Spleen (tissue), 11 donors: ENCODE results near the gene BCAR1. TPM values are rescaled to one million over a fixed set of nuclear protein-coding genes. Genes with fewer than 3 reads are reported as not detected.

ENCODE experiments used
- DNase-seq: peaks from one replicate; pipeline ENCODE4 v3.0.0-alpha.2; 2020
- H3K27ac ChIP-seq, 8 donors: fragments of 200-600 bp; sonication (generic) in 7 of 8; 1 replicate in 4 of 8; 2 replicates in 4 of 8; pipeline versions ENCODE4 v1.5.0 to v1.8.0; 2016 to 2021; ENCODE audit warnings: inconsistent platforms in 4 of 8, mild to moderate bottlenecking in 4 of 8, moderate library complexity in 1 of 8
- H3K27me3 ChIP-seq, 7 donors: fragments of 200-600 bp; sonication (generic) in 6 of 7; replicated peaks in 1 of 7; 1 replicate in 4 of 7; 2 replicates in 3 of 7; pipeline versions ENCODE4 v1.5.0 to v1.8.0; 2016 to 2021; ENCODE audit warnings: inconsistent platforms in 3 of 7, mild to moderate bottlenecking in 1 of 7
- H3K36me3 ChIP-seq, 6 donors: fragments of 200-600 bp; sonication (generic) in 5 of 6; 1 replicate in 4 of 6; 2 replicates in 2 of 6; pipeline versions ENCODE4 v1.5.0 to v1.8.0; 2016 to 2021; ENCODE audit warnings: inconsistent platforms in 2 of 6
- H3K4me1 ChIP-seq, 6 donors: fragments of 200-600 bp; sonication (generic) in 5 of 6; 1 replicate in 3 of 6; 2 replicates in 3 of 6; pipeline versions ENCODE4 v1.5.0 to v1.8.0; 2016 to 2021; ENCODE audit warnings: inconsistent platforms in 3 of 6
- H3K4me3 ChIP-seq, 8 donors: fragments of 200-600 bp; sonication (generic) in 7 of 8; 1 replicate in 4 of 8; 2 replicates in 4 of 8; pipeline versions ENCODE4 v1.5.0 to v1.8.0; 2016 to 2021; ENCODE audit warnings: inconsistent platforms in 4 of 8, mild to moderate bottlenecking in 4 of 8, moderate library complexity in 2 of 8
- H3K9me3 ChIP-seq, 8 donors: fragments of 200-600 bp; sonication (generic) in 7 of 8; 1 replicate in 4 of 8; 2 replicates in 4 of 8; pipeline versions ENCODE4 v1.5.0 to v1.8.0; 2016 to 2021; ENCODE audit warnings: inconsistent platforms in 4 of 8
- CTCF ChIP-seq, 11 experiments: fragments of 200-600 bp in 7 of 11; fragments of 450-650 bp in 4 of 11; sonication (generic) in 4 of 11; IDR thresholded peaks in 8 of 11; conservative IDR thresholded peaks in 3 of 11; 1 replicate in 7 of 11; 2 replicates in 4 of 11; pipeline versions ENCODE4 v1.4.0 to v1.8.0; 2016 to 2021; ENCODE audit warnings: antibody characterized with exemption in 11 of 11, inconsistent platforms in 4 of 11, mild to moderate bottlenecking in 1 of 11
- POLR2A ChIP-seq, 3 donors: fragments of 450-650 bp; IDR thresholded peaks; one replicate each; pipeline ENCODE4 v1.5.1; 2017; ENCODE audit warnings: antibody characterized with exemption in 3 of 3, mild to moderate bottlenecking in 1 of 3
- POLR2AphosphoS5 ChIP-seq, 3 donors: sonication (generic); formaldehyde crosslinking; IDR thresholded peaks; one replicate each; pipeline ENCODE4 v1.5.1; 2017; ENCODE audit warnings: antibody characterized with exemption in 3 of 3
- WGBS, 5 donors: extraction: QIAGEN DNeasy Blood & Tissue Kit in 3 of 5; methylation state at CpG; one replicate each; pipeline versions ENCODE4 v1.1.5 to v1.1.7; 2013 to 2018; 5-methylcytosine and 5-hydroxymethylcytosine counted together
- intact Hi-C: fragments of 100-400 bp; cut with DNase I; formaldehyde crosslinking; loops from one replicate; pipeline ENCODE4 v1.15.0; 2023; ENCODE audit warnings: low total_unique reads
- polyA plus RNA-seq, 3 donors: library from polyadenylated mRNA; stranded (reverse); fragments of 200-250 nt; gene quantifications; one replicate each; pipeline ENCODE4 v1.2.1, GENCODE V29; 2013
- total RNA-seq, 7 donors: library from RNA; depleted of rRNA in 3 of 7; stranded (reverse); fragments of >200 nt in 3 of 7; fragmentation: NEBNext Ultra II Directional in 4 of 7; extraction: Animal tissue kit (Norgen Biotek cat#: 25700) in 4 of 7; gene quantifications; one replicate each; pipeline versions ENCODE4 v1.1.0 to v1.2.1, GENCODE V29; 2016 to 2021
- donor health status: healthy with polysubstance abuse.
- donor health status: DM: no; HTN: no; CAD: no; lungs with moderate emphysema.
- donor health status: DM: no; HTN: no; CAD: no.
- donor health status: Bipolar disorder and iron deficiency.
- donor health status: healthy.
- donor health status: DM: no; HTN: no; CAD: no.
- donor health status: DM: yes; HTN: yes; CAD: no.

The BCAR1 gene
- total and polyA plus RNA-seq, 10 donors, result 14.6 to 164 (median 71.9) TPM

DNA sequence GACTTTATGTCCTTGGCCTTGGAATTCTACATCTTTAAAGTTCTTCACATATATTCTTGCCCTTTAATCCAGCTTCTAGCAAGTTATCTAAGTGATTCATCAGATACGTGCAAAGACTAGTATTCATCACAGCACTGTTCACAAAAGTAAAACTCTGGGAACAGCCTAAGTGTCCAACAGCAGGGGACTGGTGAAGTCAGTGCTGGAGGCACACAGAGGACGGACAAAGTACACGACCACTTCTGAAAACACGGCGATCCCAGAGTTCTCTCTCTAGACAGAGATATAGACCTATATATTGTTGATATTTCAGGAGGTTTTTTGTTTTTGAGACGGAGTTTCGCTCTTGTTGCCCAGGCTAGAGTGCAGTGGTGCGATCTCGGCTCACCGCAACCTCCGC is 19.9 kb downstream of the BCAR1 start:
- TF ChIP-seq POLR2A (IDR thresholded peaks at IDR 0.05) (no peak), CTCF (IDR thresholded peaks at IDR 0.05 in 8 of 11, conservative IDR thresholded peaks at IDR 0.05 in 3 of 11) (no peak), POLR2AphosphoS5 (IDR thresholded peaks at IDR 0.05) (no peak)
- Histone ChIP-seq H3K27ac (no peak overlapping the region), H3K4me1 (peaks cover 5 to 68% (median 27%) of the 10 kb centered on the region in 6 donors), H3K27me3 (peaks cover 0 to 86% (median 0%) of the 10 kb centered on the region in 7 donors), H3K9me3 (no peaks in the 10 kb centered on the region), H3K36me3 (peaks cover 0 to 78% (median 32%) of the 10 kb centered on the region in 6 donors), H3K4me3 (no peak overlapping the region)
- intact Hi-C loops, result loop anchor here (5.0 kb wide), 1 partner anchor 151 kb away; no protein-coding TSS in a partner anchor
- 79 to 96% (median 88%) methylated on average over 10 to 11 of the region's 11 CpGs for WGBS, 5 donors
- DNase-seq, result no peak

GRCh38 chr16:75230471-75231110 is 20.8 kb downstream of the BCAR1 start:
- intact Hi-C loops, result loop anchor here (5.0 kb wide), 1 partner anchor 152 kb away; no protein-coding TSS in a partner anchor
- Histone ChIP-seq H3K36me3 (peaks cover 0 to 68% (median 31%) of the 10 kb centered on the region in 6 donors), H3K27ac (peak overlapping the region in 4 of 8 donors; percentile 21 to 59 (median 32))

DNA sequence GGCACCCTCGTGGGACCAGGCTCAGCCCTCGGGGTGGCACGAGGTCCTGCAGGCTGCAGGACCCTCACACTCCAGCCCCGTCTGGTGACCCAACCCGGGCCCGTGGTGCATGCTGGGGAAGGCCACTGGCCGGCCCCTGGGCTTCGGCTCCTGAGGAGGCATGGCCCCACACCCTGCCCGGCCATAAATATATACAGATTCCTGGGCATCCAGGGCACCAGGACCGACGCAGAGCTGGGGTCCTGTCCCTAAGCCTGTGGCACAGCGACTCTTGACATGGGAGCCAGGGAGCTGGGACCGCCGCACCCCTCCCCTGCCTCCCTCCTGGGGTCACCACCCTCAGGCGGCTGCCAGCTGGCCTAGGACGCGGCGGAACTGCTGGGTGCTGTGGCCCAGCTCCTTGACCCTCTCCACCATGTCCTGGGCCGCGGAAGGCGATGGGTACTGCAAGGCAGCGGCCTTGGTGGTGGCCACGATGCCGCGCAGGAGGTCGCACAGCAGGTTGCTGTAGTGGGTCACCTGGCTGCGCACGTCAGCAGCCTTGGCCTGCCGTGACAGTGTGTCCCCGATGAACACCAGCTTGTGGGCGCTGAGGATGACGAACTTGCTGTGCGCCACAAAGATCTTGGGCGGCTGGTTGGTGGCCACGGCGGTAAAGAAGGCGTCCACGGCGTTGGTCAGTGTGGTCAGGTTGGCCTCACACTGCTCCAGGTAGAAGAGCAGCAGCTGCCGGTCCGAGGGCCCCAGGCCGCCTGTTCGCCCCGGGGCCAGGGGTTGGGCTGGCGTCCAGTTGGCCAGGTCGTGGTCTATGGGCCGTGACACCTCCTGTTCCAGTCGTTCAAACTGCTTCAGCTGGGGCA is 22.0 kb downstream of the BCAR1 start:
- DNase-seq, result peak; percentile 73
- TF ChIP-seq POLR2A (IDR thresholded peaks at IDR 0.05) (no peak), POLR2AphosphoS5 (IDR thresholded peaks at IDR 0.05) (peak in 2 of 3 donors; percentile 26 to 47)
- Histone ChIP-seq H3K4me1 (peaks cover under 1 to 71% (median 17%) of the 10 kb centered on the region in 6 donors), H3K27ac (peak overlapping the region in 4 of 8 donors; percentile 16 to 36 (median 28)), H3K4me3 (no peak overlapping the region), H3K27me3 (peaks cover 0 to 90% (median 0%) of the 10 kb centered on the region in 7 donors), H3K9me3 (no peaks in the 10 kb centered on the region), H3K36me3 (peaks cover 0 to 56% (median 24%) of the 10 kb centered on the region in 6 donors)
- intact Hi-C loops, result loop anchor here (5.0 kb wide), 1 partner anchor 153 kb away; no protein-coding TSS in a partner anchor
- 86 to 94% (median 91%) methylated on average over 28 to 48 of the region's 48 CpGs for WGBS, 5 donors

More at GRCh38 chr16:75230471-75231110, 20.8 kb downstream of the BCAR1 start:
- H3K4me3 ChIP-seq, result no peak overlapping the region
- no peak for DNase-seq
- H3K27me3 ChIP-seq, result peaks cover 0 to 92% (median 0%) of the 10 kb centered on the region in 7 donors
- 72 to 84% (median 74%) methylated on average over 9 of the region's 9 CpGs for WGBS, 5 donors
- H3K4me1 ChIP-seq, result peaks cover 5 to 76% (median 26%) of the 10 kb centered on the region in 6 donors
- H3K9me3 ChIP-seq, result no peaks in the 10 kb centered on the region
- no peak for TF ChIP-seq POLR2A (IDR thresholded peaks at IDR 0.05)
- TF ChIP-seq CTCF (IDR thresholded peaks at IDR 0.05 in 8 of 11, conservative IDR thresholded peaks at IDR 0.05 in 3 of 11), result no peak
- peak in 2 of 3 donors; percentile 45 to 65 for TF ChIP-seq POLR2AphosphoS5 (IDR thresholded peaks at IDR 0.05)

DNA sequence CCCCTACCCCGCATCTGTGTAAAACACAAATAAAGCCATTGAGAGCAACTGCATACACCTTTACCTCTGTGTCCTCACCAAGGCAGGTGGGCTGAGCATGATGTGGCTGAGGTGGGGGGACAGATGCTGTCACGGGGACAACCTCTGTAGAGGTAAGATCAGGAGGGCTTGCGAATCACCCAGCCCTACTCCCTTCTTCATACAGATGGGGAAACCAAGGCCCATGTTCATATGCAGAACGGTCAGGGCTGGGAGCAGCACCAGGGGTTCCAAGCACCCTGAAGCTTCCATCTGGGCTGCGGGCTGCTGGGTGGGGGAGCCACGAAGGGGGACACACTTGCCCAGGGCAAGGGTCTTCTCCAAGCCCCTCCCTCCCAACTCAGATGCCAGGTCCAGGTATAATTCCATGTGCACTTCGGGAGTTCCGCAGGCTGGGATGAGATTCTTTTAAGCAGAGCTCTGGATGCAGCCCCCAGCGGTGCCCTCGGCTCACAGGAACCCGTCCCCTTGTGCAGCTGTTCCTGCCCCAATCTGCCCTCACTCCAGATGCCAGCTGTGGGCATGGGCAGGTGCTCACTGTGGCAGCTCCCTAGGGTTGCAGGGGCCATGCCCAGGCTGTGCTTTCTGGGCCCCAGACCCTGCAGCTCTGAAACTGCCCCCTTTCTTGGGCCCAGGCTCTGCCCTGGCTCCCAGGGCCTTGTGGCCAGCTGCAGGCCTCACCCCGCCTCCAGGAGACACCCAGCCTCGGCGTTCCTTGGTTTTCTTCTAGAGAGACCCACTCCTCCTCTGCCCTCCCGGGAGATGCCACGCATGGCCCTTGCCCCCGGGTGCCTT is 23.1 kb downstream of the BCAR1 start:
- H3K4me1 ChIP-seq, result peaks cover 0 to 60% (median 11%) of the 10 kb centered on the region in 6 donors
- H3K27ac ChIP-seq, result no peak overlapping the region
- no peak for DNase-seq
- intact Hi-C loops, result no loop called here
- TF ChIP-seq CTCF (IDR thresholded peaks at IDR 0.05 in 8 of 11, conservative IDR thresholded peaks at IDR 0.05 in 3 of 11) (no peak), POLR2A (IDR thresholded peaks at IDR 0.05) (no peak), POLR2AphosphoS5 (IDR thresholded peaks at IDR 0.05) (no peak)
- 86 to 94% (median 87%) methylated on average over 12 to 17 of the region's 17 CpGs for WGBS, 5 donors
- peaks cover 0 to 85% (median 0%) of the 10 kb centered on the region in 7 donors for H3K27me3 ChIP-seq
- H3K36me3 ChIP-seq, result peaks cover 0 to 50% (median 23%) of the 10 kb centered on the region in 6 donors
- H3K9me3 ChIP-seq, result no peaks in the 10 kb centered on the region
- H3K4me3 ChIP-seq, result no peak overlapping the region
